Fibroblast of lung (primary cell): Measurements from ENCODE around the gene CREBL2.

Source experiments
- CTCF ChIP-seq, 2 donors: IDR thresholded peaks in 1 of 2; conservative IDR thresholded peaks in 1 of 2; 1 replicate in 1 of 2; 2 replicates in 1 of 2; pipeline ENCODE4 v1.5.1; 2011 to 2012; ENCODE audit warnings: low read length in 2 of 2, control low read depth in 1 of 2, inconsistent platforms in 1 of 2, low read depth in 1 of 2, mild to moderate bottlenecking in 1 of 2
- EZH2 ChIP-seq: IDR thresholded peaks from 2 replicates; pipeline ENCODE4 v1.5.1; 2012; ENCODE audit warnings: low read length, control low read depth, mild to moderate bottlenecking; ENCODE audit errors: missing control alignments

DNA sequence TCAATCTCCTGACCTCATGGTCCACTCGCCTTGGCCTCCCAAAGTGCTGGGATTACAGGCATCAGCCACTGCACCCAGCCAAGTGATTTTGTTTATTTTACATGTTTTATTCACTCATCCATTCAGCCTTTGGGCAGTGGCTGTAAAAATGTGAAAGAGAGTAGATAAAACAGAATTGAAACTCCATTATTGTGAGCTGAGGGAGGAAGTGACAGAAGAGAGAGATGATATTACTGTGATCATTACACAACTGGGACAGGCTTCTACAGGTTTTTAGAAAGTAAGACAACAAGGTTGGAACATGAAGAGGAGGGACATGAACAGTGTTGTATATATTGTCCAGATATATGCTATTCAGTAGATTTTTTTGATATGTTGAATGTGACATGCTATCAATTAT, 25.0 kb downstream of the CREBL2 start:
- TF ChIP-seq CTCF (conservative IDR thresholded peaks at IDR 0.05 in 1 of 2, IDR thresholded peaks at IDR 0.05 in 1 of 2; ENCODE audit: low read depth in 1 of 2, low read length in 2 of 2) (no peak), EZH2 (no peak)
